Occipital lobe (tissue), 2 donors: ENCODE data around the gene ACVR1B. TPM values are rescaled to one million over a fixed set of nuclear protein-coding genes. Genes with fewer than 3 reads are reported as not detected.

ENCODE experiments used
- DNase-seq: peaks from one replicate; lab custom pipeline; 2025; lab: John Stamatoyannopoulos, UW
- total RNA-seq: library from RNA; depleted of rRNA; stranded (reverse); fragments of >200 nt; gene quantifications from one replicate; pipeline ENCODE4 v1.2.3, GENCODE V29; 2014

ACVR1B gene
- total RNA-seq, 1 donor from 2014 or later = 43.2 TPM

DNA sequence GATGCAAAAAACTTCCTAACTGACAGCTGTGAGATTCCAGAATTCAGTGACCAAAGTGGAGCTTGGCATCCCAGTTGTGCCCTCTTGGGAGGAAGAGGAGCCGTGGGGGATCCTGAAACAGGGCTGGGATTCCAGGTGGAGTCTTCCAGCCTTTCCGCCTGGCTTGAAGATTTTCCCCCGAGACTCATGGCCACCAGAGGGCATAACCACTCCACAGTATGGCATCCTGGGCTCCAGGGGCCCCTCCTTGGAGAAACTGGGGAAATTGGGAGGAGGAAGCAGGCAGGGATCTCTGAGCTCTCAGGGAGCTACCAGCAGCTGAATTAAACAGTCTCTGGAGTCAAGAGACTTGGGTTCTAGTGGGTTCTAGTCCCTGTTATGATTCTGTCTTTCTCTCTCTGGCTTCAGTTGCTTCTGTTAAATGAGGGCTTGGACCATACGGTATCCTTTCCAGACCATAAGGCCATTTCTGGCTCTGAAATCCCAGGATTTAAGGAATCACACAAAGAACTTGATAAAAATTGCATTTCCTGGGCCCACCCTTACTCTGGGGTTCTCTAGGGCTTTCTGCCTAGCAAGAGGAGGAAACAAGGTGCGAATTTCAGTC, 52.6 kb downstream of the ACVR1B start:
- peak; percentile 52 for DNase-seq

DNA sequence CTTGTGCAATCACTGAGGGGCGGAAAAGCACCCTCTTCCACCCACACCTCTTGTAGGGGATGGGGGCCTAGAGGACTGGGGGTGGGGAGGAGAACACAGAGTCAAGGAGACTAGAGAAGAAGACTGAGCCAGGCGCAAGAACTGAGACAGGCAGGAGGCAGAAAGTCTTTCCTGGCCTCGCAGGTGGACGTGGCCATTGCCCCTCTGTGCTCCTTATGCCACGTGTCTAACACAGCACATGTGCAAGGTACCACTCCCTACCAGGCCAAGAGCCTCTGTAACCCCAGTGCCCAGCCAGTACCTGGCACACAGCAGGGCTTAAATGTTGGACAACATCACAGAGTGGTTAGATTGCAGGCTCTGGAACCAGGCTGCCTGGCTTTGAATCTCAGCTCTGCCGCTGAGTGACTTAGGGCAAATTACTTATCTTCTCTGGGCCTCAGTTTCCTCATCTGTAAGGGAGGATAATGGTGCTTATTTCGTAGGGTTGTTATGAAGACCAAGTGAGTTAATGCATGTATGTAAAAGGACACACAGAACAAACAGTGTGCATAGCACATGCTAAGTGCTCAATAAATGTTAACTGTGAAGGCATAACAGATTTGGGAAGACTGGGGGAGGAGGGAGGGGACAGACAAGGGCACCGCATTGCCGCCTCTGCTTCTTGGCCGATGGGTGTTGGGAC, 53.9 kb downstream of the ACVR1B start:
- DNase-seq = no peak

DNA sequence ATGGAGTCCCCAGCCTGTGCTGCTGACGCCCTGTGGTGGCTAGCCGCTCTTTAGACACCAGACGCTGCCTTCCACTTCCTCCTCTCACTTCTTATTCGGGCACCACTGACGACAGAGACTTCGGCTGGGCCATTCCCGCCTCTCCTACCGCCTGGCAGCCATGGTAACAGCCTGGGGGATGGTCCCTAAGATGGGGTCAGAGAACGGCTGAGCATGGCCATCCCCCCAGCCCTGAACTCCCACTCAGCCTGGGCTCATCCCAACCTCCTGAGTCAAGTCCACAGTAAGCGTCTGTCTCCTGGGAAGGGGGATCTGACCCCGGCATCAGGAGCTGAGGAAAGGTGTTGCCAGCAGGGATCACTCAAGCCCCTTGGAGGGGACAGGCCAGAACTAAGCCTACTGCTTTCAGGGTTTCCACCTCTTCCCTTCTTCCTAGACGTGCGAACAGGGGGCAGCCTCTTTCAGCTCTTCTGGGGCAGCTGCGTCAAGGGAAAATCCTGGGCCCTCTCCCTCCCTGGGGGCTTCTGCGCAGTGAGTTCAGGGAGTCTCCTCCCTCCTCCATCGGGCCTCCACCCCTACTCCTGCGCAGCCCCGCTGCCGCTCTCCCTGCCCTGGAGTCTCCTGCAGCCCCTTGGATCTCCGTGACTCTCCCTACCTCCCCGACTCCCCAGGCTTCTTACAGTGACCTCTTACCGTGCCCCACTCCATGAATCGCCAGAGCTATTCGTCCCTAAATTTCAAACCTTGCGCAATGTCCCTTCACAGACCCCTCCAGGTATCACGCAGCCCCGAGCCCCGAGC, 54.6 kb downstream of the ACVR1B start:
- peak; percentile 48 for DNase-seq

DNA sequence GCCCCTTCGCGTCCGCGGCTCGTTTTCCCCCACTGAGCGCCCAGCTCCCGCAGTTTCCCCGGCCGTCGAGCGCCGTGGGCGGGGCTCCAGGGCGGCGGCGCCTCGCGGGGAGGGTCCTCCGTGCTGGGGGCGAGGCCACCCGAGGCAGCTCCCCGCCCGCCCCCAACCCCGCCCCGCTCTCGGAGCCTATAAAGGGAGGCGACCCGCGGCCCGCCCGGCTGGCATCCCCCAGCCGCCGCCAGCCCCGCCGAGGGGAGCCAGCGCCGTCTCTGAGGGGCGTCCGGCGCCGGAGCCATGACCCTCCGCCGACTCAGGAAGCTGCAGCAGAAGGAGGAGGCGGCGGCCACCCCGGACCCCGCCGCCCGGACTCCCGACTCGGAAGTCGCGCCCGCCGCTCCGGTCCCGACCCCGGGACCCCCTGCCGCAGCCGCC, 55.2 kb downstream of the ACVR1B start, which contains the start of gene TAMALIN:
TSS of gene TAMALIN (plus strand) at position 221 of the 432 bp plus-strand sequence. CDS start at position 295, 74 bp downstream.
- peak; percentile 33 for DNase-seq

DNA sequence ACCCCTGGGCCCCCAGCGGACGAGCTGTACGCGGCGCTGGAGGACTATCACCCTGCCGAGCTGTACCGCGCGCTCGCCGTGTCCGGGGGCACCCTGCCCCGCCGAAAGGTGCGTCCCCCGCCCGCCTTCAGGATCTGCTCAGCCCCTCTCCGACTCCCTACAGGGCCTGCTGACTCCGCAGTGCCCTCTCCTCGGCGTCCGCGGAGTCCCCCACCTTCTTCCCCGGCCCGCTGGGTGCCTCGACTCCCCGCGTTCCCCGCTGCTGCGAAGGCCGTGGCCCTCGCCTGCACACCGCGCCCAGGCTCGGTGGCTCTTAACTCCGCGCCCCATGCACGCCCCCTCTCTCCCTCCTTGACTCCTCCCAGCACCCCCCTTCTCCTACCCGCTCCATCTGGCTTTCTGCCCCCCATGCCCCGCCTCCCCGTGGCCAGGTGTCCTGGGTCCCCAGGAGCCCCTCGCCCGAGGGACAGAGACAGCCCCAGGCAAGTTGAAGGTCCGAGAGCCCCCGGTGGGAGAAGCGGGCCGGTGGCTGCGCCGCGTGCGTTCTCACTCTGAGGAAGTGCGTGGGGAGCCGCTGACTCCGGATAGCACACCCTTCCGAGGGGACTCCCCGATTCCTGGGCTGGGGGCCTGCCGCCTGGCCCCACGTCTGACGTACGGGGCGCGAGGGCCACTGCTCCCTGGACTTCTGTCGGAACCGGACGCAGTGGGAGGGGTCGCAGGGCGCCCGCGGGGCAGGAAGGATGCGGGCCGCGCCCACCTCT, 55.8 kb downstream of the ACVR1B start:
- no peak for DNase-seq

DNA sequence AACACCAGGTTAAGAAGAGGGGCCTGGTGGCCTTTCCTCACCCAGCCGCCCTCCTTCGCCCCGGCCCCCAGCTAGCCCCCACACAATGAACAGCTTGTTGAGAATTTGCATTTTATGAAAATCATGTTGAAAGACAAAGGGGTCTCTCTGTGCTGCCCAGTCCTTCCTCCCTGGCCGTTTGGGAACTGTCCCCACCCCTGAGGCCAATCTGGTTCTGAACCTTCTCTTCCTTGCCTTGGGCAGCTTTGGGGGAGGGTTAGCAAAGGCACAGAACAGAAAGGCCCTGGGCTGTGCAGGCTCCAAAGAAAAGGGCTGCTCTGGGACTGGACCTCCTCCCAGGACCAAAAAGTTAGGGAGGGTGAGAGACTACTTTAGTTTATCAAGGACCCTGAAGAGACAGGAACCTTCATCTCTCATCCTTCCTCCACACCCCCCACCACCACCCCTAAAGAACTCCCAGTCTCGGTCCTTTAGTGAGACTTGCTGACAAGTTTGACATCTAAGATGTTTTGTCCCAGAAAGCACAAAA, 56.5 kb downstream of the ACVR1B start:
- DNase-seq = no peak

DNA sequence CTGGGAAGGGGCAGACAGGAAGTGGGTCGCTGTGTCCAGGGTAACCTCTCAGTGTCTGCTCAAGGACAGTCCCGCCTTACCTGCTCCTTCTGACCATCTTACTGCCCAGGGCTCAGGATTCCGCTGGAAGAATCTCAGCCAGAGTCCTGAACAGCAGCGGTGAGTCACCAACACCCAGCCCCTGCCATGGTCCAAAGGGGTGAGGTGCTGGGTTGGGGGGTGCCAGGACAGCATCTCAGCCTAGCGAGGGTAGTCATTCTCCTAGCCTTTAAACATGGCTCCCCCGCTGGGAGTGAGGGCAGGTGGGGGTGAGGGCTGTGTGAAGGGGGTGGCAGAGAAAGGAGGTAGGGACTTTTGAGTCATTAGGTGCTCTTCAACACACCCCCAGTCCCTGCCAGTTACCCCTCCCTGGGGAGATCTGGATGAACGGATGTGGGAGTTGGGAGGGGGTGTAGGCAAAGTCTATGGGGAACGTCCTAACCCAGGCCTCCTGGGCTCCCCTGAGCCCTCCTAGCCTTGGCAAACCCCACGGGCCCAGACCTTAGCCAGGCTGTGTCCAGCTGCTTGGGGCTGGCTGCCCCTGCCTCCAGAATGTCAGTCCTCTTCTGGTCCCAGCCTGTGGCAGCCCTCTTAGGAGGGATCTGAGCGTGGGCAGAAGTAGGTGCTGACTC, 57.7 kb downstream of the ACVR1B start:
- no peak for DNase-seq

DNA sequence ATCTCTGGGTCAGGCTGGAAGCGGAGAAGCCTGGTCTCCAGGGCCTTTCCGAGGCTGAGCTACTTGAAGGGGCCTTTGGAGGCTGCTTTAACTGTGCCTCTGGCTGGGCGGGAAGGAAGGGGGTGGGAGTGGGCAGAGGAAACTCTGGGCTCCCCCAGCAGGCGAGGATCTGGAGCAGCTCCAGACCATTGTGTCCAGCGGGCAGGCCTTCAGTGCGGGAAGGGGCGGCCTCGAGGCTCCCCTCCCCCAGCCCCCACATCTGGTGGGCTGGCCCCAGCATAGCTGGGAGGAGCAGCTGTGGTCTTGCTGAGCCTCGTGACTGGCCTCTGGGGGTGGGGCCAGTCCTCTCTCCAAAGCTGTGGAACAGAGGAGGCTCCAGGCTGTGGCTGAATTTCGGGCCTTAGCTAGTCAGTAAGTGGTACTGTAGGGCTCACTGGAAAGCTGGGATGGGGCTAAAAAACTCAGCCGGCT, 58.7 kb downstream of the ACVR1B start:
- DNase-seq = peak; percentile 79

DNA sequence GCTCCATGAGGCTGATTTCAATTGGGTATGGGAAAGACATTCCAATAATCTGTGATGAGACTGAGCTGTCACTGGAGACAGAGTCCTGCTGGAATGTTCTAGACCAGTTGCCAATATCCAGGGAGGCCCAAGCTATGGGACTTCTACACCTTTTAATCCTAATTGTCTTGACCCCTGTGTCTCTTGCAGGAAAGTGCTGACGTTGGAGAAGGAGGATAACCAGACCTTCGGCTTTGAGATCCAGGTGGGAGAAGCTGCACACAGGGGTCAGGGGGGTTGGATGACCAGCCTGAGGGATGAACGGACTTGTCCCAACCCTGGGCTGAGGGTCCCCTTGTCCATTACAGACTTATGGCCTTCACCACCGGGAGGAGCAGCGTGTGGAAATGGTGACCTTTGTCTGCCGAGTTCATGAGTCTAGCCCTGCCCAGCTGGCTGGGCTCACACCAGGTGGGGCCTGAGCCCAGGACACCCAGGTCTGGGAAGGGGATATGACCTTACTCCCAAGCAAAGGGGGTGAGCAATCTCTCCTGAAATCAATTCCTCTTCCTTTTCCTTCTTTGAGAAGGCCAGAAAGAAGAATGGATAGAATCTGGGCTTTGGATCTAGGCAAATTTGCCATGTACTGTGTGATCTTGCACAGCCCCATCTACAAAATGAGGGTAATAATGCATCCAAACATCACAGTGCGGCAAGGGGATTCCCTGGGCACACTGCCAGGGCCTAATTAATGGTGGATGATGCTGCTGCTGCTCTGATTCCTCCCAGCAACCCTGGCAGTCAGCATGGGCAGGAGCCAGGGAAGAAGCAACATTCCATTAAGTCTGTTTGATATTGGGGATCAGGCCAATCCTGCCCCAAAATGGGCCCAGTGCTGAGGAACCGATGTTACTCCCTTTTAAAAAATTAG, 59.4 kb downstream of the ACVR1B start:
- no peak for DNase-seq

DNA sequence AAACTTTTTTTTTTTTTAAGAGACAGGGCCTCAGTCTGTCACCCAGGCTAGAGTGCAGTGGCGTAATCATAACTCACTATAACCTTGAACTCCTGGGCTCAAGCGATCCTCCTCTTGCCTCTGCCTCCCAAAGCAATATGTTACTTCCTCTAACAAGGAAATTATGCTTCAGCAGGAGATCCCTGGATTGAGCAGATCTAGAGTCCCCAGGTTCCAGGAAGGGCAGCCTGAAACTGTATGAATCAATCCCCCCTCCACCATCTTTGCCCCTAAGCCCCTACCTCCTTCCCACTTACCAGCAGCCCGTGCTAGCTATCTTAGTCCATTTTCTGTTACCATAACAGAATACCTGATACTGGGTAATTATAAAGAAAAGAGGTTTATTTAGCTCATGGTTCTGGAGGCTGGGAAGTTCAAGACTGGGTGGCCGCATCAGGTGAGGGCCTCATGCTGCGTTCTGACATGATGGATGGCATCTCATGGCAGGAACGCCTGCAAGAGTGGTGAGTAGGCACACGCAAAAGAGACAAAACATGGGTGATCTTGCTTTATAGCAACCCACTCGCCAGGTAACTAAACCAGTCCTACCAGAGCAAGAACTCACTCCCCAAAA, 60.2 kb downstream of the ACVR1B start:
- DNase-seq = no peak

DNA sequence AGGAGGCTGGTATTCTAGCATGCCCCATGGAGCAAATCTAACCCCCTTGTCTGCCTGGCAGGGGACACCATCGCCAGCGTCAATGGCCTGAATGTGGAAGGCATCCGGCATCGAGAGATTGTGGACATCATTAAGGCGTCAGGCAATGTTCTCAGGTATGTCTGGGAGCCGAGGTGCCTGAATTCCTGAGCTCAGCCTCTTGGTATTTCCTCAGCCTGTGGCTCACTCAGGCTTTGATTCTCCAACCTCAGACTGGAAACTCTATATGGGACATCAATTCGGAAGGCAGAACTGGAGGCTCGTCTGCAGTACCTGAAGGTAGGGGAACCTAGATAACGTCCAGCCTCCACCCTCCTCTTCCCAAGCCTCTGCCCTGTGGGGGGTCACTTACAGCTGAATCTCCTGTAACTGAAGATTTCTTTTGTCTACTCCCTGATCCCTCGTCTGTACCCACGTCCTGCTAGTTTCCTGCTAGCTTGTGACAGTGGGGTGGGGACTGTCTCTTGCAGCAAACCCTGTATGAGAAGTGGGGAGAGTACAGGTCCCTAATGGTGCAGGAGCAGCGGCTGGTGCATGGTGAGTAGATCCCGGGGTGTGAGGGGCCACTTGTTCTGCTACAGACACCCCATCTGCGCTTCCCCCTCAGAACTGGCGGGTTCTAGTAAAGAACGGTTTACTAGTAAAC, 62.3 kb downstream of the ACVR1B start:
- no peak for DNase-seq

DNA sequence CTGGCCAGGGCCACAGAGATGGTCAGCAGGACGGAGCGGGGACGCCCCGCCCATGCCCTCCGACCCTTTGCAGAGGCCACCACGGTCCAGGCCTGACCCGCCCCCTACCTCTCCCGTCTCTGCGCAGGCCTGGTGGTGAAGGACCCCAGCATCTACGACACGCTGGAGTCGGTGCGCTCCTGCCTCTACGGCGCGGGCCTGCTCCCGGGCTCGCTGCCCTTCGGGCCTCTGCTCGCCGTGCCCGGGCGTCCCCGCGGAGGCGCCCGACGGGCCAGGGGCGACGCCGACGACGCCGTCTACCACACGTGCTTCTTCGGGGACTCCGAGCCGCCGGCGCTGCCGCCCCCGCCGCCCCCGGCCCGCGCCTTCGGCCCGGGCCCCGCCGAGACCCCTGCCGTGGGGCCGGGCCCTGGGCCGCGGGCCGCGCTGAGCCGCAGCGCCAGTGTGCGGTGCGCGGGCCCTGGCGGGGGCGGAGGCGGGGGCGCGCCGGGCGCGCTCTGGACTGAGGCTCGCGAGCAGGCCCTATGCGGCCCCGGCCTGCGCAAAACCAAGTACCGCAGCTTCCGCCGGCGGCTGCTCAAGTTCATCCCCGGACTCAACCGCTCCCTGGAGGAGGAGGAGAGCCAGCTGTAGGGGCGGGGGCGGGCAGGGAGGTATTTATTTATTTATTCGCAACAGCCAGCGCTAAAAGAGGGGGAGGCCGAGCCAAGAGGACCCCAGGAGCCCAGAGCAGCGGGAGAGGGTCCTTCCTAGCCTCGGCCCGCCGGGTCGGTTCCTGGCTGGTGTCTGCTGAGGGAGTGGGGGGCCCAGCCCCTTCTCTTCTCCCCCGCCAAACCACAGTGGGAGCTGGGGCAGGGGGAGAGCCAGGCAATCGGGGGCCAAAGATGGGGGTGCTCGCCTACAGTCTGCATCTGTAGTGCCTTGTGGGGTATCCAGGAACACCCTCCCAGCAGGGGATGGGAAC, 63.4 kb downstream of the ACVR1B start:
- no peak for DNase-seq

DNA sequence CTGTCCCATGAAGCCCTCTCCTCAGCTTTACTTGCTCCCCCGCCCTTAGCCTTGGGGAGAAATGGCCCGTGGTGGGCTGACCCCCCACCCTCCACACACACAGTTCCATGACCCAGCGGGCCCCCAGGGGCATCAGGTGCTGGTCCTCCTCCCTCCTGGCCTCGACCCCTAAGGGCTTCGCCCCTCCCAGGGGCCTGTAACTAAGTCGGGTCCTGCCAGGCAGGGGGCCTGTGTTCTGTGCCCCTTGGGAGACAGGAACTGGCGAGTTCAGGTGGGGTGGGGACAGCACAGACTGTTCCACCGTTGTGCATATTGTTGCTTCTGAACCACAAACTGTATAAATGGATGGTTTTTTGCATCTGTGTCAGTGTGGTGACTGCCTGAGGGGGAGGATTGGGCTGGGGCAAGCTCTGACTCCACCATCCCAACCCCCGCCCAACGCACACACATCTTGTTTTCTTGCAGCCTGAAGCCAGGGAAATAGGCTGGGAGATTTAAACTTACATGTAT, 64.1 kb downstream of the ACVR1B start:
- peak; percentile 49 for DNase-seq

DNA sequence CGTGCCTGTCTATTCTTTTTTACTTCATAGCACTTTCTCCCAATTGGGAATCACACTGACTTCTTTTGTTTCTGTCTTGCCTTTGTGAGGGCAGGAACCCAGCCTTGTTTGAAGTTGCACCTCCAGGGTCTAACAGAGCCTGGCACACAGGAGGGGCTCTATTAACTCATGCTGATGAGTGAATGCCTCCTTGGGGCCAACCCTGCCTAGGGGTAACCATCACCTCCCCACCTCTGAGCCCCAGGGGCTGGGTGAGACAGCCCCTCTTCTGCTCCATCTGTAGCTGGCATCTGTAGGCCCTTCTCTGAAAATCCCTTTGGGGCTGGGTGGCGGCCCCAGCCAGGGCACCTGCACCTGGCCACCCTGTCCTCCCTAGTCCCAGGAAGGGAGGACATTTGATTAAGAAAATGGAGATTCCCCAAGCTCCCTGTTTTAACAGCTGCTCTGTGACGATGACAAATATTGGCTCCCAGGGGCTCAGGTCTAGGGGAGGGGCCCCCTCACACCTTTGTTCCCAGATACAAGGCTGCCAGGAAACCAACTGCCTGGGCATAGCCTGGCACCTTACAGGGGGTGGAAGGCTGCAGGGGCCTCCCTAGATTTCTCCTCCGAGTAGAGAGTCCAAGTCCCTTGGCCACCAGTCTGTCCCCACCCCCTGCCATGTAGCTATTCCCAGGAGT, 67.1 kb downstream of the ACVR1B start:
- DNase-seq = no peak

DNA sequence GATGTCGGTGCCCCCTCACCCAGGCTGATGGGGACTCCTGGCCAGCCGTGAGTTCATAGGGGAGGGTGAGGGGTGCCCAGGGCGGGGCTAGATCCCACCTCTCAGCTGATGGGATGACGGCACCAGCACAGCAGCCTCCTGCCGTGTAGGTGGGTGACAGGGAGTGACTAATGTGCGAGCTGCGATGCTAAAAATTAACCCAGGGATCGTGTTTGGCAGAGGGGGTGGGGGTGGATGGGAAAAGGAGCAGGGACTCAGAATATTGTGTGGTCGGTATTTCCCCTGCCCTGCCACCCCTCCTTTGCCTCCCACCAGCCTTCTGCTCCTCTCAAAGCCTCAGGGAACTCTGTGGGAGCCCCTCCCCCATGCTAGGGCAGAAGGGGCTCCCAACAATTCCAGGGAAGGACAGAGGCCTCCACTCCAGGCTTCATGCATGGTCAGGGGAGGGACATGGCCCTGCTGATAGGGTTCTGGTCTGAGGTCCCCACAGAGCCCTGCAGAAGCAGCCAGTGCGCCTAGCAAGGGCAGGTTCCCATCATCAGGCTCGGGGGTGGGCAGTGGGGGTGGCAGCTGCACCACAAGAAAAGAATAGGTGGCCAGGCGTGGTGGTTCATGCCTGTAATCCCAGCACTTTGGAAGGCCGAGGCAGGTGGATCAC, 67.7 kb downstream of the ACVR1B start:
- peak; percentile 49 for DNase-seq
